Neural progenitor cell (in vitro differentiated cells): ENCODE measurements around the gene SLC22A15. TPM values are rescaled to one million over a fixed set of nuclear protein-coding genes. Genes with fewer than 3 reads are reported as not detected.
"Not testable (repeated sequence)": the region's sequence is repeated elsewhere in the genome, so short reads cannot be mapped to it uniquely, and the experiment has no call there.

Experiments used
- DNase-seq: peaks from one replicate; pipeline ENCODE4 v3.0.0-alpha.2; 2016; ENCODE audit warnings: low spot score
- H2AFZ ChIP-seq: fragments of 200-600 bp; sonication (generic); replicated peaks from 2 replicates; pipeline ENCODE4 v1.6.1; 2016; ENCODE audit warnings: antibody characterized with exemption
- H3F3A ChIP-seq: fragments of 200-600 bp; sonication (generic); 2 replicates; pipeline ENCODE4 v1.6.1; 2016; ENCODE audit warnings: antibody characterized with exemption, low read depth
- H3K27ac ChIP-seq: fragments of 200-600 bp; sonication (generic); 2 replicates; pipeline ENCODE4 v1.5.1; 2016; ENCODE audit warnings: mild to moderate bottlenecking
- H3K27me3 ChIP-seq: fragments of 200-600 bp; sonication (generic); 2 replicates; pipeline ENCODE4 v1.6.1; 2016; ENCODE audit warnings: mild to moderate bottlenecking, moderate library complexity
- H3K36me3 ChIP-seq: fragments of 200-600 bp; sonication (generic); 2 replicates; pipeline ENCODE4 v1.5.1; 2016
- H3K4me1 ChIP-seq: fragments of 200-600 bp; sonication (generic); 2 replicates; pipeline ENCODE4 v1.6.1; 2016; ENCODE audit warnings: mixed run types
- H3K4me2 ChIP-seq: fragments of 200-600 bp; sonication (generic); 2 replicates; pipeline ENCODE4 v1.6.1; 2016
- H3K4me3 ChIP-seq: fragments of 200-600 bp; sonication (generic); 2 replicates; pipeline ENCODE4 v1.5.1; 2016
- H3K79me2 ChIP-seq: fragments of 200-600 bp; sonication (generic); 2 replicates; pipeline ENCODE4 v1.6.1; 2016; ENCODE audit warnings: low read depth
- H3K9ac ChIP-seq: fragments of 200-600 bp; sonication (generic); 2 replicates; pipeline ENCODE4 v1.6.1; 2016
- H3K9me3 ChIP-seq: fragments of 200-600 bp; sonication (generic); 2 replicates; pipeline ENCODE4 v1.5.1; 2016; ENCODE audit warnings: low read depth
- H4K20me1 ChIP-seq: fragments of 200-600 bp; sonication (generic); 2 replicates; pipeline ENCODE4 v1.6.1; 2016; ENCODE audit warnings: low read depth
- H3K27ac Mint-ChIP-seq: 3 replicates; pipeline ENCODE4 v1.8.0; 2021; ENCODE audit warnings: mixed read lengths
- H3K27me3 Mint-ChIP-seq: 2 replicates; pipeline ENCODE4 v1.8.0; 2022; ENCODE audit warnings: low read depth, mild to moderate bottlenecking, inconsistent platforms, moderate library complexity, mixed read lengths; ENCODE audit not compliant: insufficient read depth
- H3K36me3 Mint-ChIP-seq: 3 replicates; pipeline ENCODE4 v1.8.0; 2021; ENCODE audit warnings: mixed read lengths
- H3K4me1 Mint-ChIP-seq: 3 replicates; pipeline ENCODE4 v1.8.0; 2021; ENCODE audit warnings: mixed read lengths
- H3K4me3 Mint-ChIP-seq: 3 replicates; pipeline ENCODE4 v1.8.0; 2021; ENCODE audit warnings: mild to moderate bottlenecking, moderate library complexity, mixed read lengths
- H3K9me3 Mint-ChIP-seq: 3 replicates; pipeline ENCODE4 v1.8.0; 2020; ENCODE audit warnings: mixed read lengths
- EZH2 ChIP-seq: fragments of 200-600 bp; sonication (generic); IDR thresholded peaks from 2 replicates; pipeline ENCODE4 v1.6.1; 2017; ENCODE audit warnings: antibody characterized with exemption, mild to moderate bottlenecking, moderate library complexity
- EZH2phosphoT487 ChIP-seq: fragments of 200-600 bp; sonication (generic); IDR thresholded peaks from 2 replicates; pipeline ENCODE4 v1.6.1; 2017; ENCODE audit warnings: antibody characterized with exemption
- total RNA-seq: library from RNA; depleted of rRNA; stranded (reverse); fragments of >200 nt; gene quantifications from 2 replicates; pipeline ENCODE4 v1.2.3, GENCODE V29; 2015; ENCODE audit warnings: low replicate concordance
- TF ChIP-seq, protein P1 (sequence below): fragments of 200-600 bp; sonication (generic); IDR thresholded peaks from 2 replicates; pipeline ENCODE4 v1.5.1; 2017; ENCODE audit warnings: antibody characterized with exemption, mild to moderate bottlenecking

The SLC22A15 gene
- total RNA-seq, 1 donor from 2014 or later = 1.9 TPM

DNA sequence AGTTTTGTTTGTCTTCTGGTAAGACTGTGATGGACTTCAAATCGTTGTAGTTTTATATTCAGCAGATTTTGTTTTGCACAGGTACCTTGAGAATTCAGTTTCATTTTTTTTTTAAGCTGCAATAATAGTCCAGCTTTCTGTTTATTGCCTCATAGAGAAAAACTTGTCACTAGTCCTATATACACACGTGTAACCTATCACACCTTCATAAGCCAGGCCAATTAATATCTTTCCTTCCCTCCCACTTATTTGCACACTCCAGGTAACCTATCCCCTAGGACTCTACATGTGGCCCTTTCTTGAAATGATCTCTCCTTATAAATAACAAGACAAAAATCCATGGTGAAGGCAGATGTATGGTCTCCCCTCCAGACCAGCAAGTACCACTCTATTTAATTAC is 62.4 kb downstream of the SLC22A15 start:
- TF ChIP-seq, protein P1, sequence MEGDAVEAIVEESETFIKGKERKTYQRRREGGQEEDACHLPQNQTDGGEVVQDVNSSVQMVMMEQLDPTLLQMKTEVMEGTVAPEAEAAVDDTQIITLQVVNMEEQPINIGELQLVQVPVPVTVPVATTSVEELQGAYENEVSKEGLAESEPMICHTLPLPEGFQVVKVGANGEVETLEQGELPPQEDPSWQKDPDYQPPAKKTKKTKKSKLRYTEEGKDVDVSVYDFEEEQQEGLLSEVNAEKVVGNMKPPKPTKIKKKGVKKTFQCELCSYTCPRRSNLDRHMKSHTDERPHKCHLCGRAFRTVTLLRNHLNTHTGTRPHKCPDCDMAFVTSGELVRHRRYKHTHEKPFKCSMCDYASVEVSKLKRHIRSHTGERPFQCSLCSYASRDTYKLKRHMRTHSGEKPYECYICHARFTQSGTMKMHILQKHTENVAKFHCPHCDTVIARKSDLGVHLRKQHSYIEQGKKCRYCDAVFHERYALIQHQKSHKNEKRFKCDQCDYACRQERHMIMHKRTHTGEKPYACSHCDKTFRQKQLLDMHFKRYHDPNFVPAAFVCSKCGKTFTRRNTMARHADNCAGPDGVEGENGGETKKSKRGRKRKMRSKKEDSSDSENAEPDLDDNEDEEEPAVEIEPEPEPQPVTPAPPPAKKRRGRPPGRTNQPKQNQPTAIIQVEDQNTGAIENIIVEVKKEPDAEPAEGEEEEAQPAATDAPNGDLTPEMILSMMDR = no peak
- TF ChIP-seq EZH2phosphoT487 = no peak
- TF ChIP-seq EZH2 = no peak
- no peaks in the 10 kb centered on the region for H3K79me2 ChIP-seq
- H3K4me2 ChIP-seq = no peak overlapping the region
- no peak overlapping the region for H2AFZ ChIP-seq
- Mint-ChIP-seq H3K4me3 (no peak overlapping the region), H3K36me3 (no peaks in the 10 kb centered on the region), H3K9me3 (peaks cover 5% of the 10 kb centered on the region), H3K27ac (no peak overlapping the region), H3K27me3 (peaks cover 2% of the 10 kb centered on the region), H3K4me1 (peaks cover 10% of the 10 kb centered on the region)
- no peaks in the 10 kb centered on the region for H4K20me1 ChIP-seq
- H3K27ac ChIP-seq = no peak overlapping the region
- H3K9ac ChIP-seq = no peak overlapping the region
- H3K27me3 ChIP-seq = no peaks in the 10 kb centered on the region
- peaks cover 7% of the 10 kb centered on the region for H3F3A ChIP-seq
- no peak overlapping the region for H3K4me3 ChIP-seq
- no peak for DNase-seq
- peaks cover 22% of the 10 kb centered on the region for H3K4me1 ChIP-seq
- H3K36me3 ChIP-seq = no peaks in the 10 kb centered on the region
- H3K9me3 ChIP-seq = no peaks in the 10 kb centered on the region

DNA sequence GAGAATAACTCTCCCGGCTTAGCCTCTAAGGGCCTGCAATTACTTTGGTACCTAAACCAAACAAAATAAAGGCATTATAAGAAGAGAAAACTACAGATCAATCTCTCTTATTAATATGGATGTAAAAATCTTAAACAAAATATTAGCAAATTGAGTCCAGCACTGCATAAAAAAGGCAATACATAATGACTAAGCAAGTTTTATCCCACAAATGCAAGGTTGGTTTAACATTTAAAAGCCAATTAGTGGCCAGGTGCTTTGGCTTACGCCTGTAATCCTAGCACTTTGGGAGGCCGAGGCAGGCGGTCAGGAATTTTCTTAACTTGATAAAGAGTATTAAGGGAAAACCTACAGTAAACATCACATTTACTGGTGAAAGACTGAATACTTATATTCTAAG is 67.8 kb downstream of the SLC22A15 start:
- peaks cover 2% of the 10 kb centered on the region for H3K27me3 Mint-ChIP-seq
- H3K27ac ChIP-seq = no peak overlapping the region
- no peaks in the 10 kb centered on the region for H4K20me1 ChIP-seq
- no peaks in the 10 kb centered on the region for H3F3A ChIP-seq
- TF ChIP-seq EZH2phosphoT487 (no peak), EZH2 (no peak)
- TF ChIP-seq, protein P1 = no peak
- no peaks in the 10 kb centered on the region for H3K36me3 Mint-ChIP-seq
- peaks cover 7% of the 10 kb centered on the region for H3K4me1 ChIP-seq
- no peak overlapping the region for H3K27ac Mint-ChIP-seq
- DNase-seq = no peak
- H3K9ac ChIP-seq = no peak overlapping the region
- no peaks in the 10 kb centered on the region for H3K79me2 ChIP-seq
- peaks cover 22% of the 10 kb centered on the region for H3K9me3 Mint-ChIP-seq
- H3K4me3 ChIP-seq = no peak overlapping the region
- H3K27me3 ChIP-seq = no peaks in the 10 kb centered on the region
- H2AFZ ChIP-seq = no peak overlapping the region
- peaks cover 3% of the 10 kb centered on the region for H3K9me3 ChIP-seq
- H3K36me3 ChIP-seq = no peaks in the 10 kb centered on the region
- peaks cover 4% of the 10 kb centered on the region for H3K4me1 Mint-ChIP-seq
- no peak overlapping the region for H3K4me3 Mint-ChIP-seq
- no peak overlapping the region for H3K4me2 ChIP-seq

DNA sequence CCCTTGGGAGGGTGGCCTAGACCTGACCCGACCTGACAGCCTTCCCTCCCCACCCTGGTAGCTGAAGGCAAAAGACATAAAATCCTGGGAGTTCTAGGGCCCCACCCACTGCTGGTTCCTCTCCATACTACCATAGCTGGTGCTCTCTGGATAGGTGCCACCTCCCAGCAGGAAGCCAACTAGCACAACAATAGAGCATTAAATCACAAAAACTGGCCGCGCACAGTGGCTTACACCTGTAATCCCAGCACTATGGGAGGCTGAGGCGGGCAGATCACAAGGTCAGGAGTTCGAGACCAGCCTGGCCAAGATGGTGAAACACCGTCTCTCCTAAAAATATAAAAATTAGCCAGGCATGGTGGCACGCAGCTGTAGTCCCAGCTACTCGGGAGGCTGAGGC is 70.6 kb downstream of the SLC22A15 start:
- H3K4me3 ChIP-seq, H3F3A ChIP-seq, H3K27ac ChIP-seq, H3K9me3 ChIP-seq, H3K4me1 Mint-ChIP-seq, H3K9ac ChIP-seq, H3K36me3 Mint-ChIP-seq, H3K27me3 ChIP-seq, H3K4me2 ChIP-seq, H3K4me3 Mint-ChIP-seq, DNase-seq, H3K4me1 ChIP-seq, H4K20me1 ChIP-seq, H3K27ac Mint-ChIP-seq, H2AFZ ChIP-seq, H3K79me2 ChIP-seq, H3K27me3 Mint-ChIP-seq, H3K36me3 ChIP-seq: not testable (repeated sequence)
- peaks cover 39% of the 10 kb centered on the region for H3K9me3 Mint-ChIP-seq

DNA sequence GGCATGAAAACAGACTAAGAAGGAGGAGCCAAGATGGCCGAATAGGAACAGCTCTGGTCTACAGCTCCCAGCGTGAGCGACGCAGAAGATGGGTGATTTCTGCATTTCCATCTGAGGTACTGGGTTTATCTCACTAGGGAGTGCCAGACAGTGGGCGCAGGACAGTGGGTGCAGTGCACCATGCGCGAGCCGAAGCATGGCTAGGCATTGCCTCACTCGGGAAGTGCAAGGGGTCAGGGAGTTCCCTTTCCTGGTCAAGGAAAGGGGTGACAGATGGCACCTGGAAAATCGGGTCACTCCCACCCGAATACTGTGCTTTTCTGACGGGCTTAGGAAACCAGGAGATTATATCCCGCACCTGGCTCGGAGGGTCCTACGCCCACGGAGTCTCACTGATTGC is 75.6 kb downstream of the SLC22A15 start:
- H3K27me3 ChIP-seq, H3K4me3 Mint-ChIP-seq, H3K36me3 ChIP-seq, H3K36me3 Mint-ChIP-seq, H2AFZ ChIP-seq, H3K4me3 ChIP-seq, H3K4me2 ChIP-seq, H3K79me2 ChIP-seq, H3K27me3 Mint-ChIP-seq, H3K4me1 ChIP-seq, DNase-seq, H4K20me1 ChIP-seq, H3K27ac Mint-ChIP-seq, H3K27ac ChIP-seq, H3F3A ChIP-seq, H3K9ac ChIP-seq, H3K4me1 Mint-ChIP-seq, H3K9me3 ChIP-seq: not testable (repeated sequence)
- H3K9me3 Mint-ChIP-seq = peaks cover 36% of the 10 kb centered on the region
